Measurements from ENCODE around the gene BLOC1S4.

BLOC1S4 gene

DNA sequence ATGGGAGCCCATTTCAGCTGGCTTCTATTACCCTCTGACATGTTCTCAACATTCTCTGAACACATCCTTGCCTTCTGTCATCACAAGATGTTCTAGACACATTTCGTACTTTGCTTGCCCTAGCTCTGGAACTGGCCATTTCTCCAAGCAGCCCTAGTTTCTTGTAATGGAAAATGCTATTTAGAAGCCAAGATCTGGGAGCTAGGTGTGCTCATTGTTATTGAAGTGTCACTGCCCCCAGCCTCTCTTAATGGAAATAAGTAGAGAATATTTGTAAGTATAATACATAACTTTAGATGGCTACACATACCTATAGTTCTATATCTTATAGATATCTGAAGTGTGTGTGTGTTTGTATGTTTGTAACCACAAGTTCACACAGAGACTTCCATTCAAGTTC is 13.2 kb upstream of the BLOC1S4 start:
- Histone ChIP-seq H3K27me3 (ENCODE audit: control insufficient read depth, insufficient read depth, low read length, poor library complexity, severe bottlenecking) (no peaks in the 10 kb centered on the region), H3K27ac (ENCODE audit: insufficient read depth, low read depth, low read length, poor library complexity, severe bottlenecking) (no peak overlapping the region), H3K4me1 (ENCODE audit: control insufficient read depth, insufficient read depth, low read length) (peaks cover 3% of the 10 kb centered on the region), H3K4me3 (ENCODE audit: insufficient read depth, low read depth, low read length) (no peak overlapping the region), H3K36me3 (ENCODE audit: control insufficient read depth, insufficient read depth, low read length) (peaks cover 13% of the 10 kb centered on the region), H3K9me3 (ENCODE audit: control insufficient read depth, low read length) (no peaks in the 10 kb centered on the region)
- 0% methylated on average over 1 of the region's 1 CpG for WGBS, 2 experiments

DNA sequence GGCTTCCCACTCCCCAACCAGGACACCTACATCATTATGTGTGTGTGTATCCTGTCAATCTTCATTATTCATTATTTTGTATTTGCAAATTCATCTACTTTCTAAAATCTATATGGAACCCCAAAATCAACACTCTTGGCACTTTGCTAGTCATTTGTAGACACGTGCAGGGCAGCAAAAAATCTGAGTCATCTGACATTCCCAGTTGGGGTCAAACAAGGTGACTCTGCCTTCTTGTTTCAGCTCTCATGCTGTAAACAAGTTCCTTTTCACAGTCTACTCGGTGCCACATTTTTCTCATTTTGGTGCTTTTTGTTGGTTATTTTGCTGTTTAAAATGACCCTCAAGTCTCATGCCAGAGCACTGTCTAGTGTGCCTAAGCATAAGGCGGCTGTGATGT is 12.2 kb upstream of the BLOC1S4 start:
- peaks cover 13% of the 10 kb centered on the region for H3K36me3 ChIP-seq (ENCODE audit: control insufficient read depth, insufficient read depth, low read length)
- peaks cover 8% of the 10 kb centered on the region for H3K4me1 ChIP-seq (ENCODE audit: control insufficient read depth, insufficient read depth, low read length)
- H3K27me3 ChIP-seq (ENCODE audit: control insufficient read depth, insufficient read depth, low read length, poor library complexity, severe bottlenecking) = no peaks in the 10 kb centered on the region
- no peak overlapping the region for H3K4me3 ChIP-seq (ENCODE audit: insufficient read depth, low read depth, low read length)
- no peaks in the 10 kb centered on the region for H3K9me3 ChIP-seq (ENCODE audit: control insufficient read depth, low read length)
- whole genome bisulfite sequencing, 2 experiments = 94 to 97% methylated on average over 3 of the region's 3 CpGs
- no peak overlapping the region for H3K27ac ChIP-seq (ENCODE audit: insufficient read depth, low read depth, low read length, poor library complexity, severe bottlenecking)

DNA sequence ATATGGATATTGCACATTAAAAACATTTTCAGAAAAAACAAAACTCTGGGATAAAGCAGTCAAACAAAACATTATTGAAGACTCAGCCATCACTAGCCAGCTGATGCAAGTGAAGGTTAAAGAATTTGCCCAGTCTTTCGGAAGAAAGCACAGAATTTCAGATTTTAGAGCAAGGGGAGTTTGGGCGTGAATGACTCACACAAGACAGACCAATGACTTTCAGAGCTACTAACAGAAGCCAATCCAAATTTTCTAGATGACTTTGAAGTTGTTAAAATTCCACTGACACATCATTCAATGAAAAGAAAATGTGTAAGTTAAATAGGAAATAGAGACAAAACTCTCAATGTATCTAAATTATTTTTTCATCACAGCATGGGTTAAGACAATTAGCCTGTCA is 10.3 kb upstream of the BLOC1S4 start:
- WGBS, 2 experiments = 92% methylated on average over 2 of the region's 2 CpGs
- Histone ChIP-seq H3K27ac (ENCODE audit: insufficient read depth, low read depth, low read length, poor library complexity, severe bottlenecking) (no peak overlapping the region), H3K36me3 (ENCODE audit: control insufficient read depth, insufficient read depth, low read length) (peaks cover 13% of the 10 kb centered on the region), H3K4me3 (ENCODE audit: insufficient read depth, low read depth, low read length) (no peak overlapping the region), H3K9me3 (ENCODE audit: control insufficient read depth, low read length) (no peaks in the 10 kb centered on the region), H3K4me1 (ENCODE audit: control insufficient read depth, insufficient read depth, low read length) (peaks cover 14% of the 10 kb centered on the region), H3K27me3 (ENCODE audit: control insufficient read depth, insufficient read depth, low read length, poor library complexity, severe bottlenecking) (peaks cover 4% of the 10 kb centered on the region)

DNA sequence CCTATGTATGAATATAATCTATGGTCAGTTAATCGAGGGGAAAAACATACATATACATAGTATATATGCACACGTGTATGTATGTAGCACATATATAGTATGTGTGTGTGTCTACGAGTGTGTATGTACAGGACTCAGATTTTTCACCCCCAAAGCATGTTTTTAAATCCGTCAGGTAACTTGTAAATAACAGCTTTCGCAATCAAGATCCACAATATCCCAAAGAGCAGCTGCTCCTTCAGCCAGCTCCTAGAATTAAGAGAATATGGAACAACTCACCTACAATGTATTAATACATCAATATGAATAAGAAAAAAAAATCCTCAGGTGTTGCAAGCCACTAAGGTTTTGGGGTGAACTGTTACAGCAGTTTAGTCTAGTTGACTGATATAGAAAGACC is 9.8 kb upstream of the BLOC1S4 start:
- H3K27ac ChIP-seq (ENCODE audit: insufficient read depth, low read depth, low read length, poor library complexity, severe bottlenecking) = no peak overlapping the region
- H3K4me3 ChIP-seq (ENCODE audit: insufficient read depth, low read depth, low read length) = no peak overlapping the region
- H3K27me3 ChIP-seq (ENCODE audit: control insufficient read depth, insufficient read depth, low read length, poor library complexity, severe bottlenecking) = peaks cover 10% of the 10 kb centered on the region
- H3K4me1 ChIP-seq (ENCODE audit: control insufficient read depth, insufficient read depth, low read length) = peaks cover 14% of the 10 kb centered on the region
- H3K36me3 ChIP-seq (ENCODE audit: control insufficient read depth, insufficient read depth, low read length) = peaks cover 13% of the 10 kb centered on the region
- no peaks in the 10 kb centered on the region for H3K9me3 ChIP-seq (ENCODE audit: control insufficient read depth, low read length)
- 96 to 100% methylated on average over 2 to 3 of the region's 5 CpGs for WGBS, 2 experiments

DNA sequence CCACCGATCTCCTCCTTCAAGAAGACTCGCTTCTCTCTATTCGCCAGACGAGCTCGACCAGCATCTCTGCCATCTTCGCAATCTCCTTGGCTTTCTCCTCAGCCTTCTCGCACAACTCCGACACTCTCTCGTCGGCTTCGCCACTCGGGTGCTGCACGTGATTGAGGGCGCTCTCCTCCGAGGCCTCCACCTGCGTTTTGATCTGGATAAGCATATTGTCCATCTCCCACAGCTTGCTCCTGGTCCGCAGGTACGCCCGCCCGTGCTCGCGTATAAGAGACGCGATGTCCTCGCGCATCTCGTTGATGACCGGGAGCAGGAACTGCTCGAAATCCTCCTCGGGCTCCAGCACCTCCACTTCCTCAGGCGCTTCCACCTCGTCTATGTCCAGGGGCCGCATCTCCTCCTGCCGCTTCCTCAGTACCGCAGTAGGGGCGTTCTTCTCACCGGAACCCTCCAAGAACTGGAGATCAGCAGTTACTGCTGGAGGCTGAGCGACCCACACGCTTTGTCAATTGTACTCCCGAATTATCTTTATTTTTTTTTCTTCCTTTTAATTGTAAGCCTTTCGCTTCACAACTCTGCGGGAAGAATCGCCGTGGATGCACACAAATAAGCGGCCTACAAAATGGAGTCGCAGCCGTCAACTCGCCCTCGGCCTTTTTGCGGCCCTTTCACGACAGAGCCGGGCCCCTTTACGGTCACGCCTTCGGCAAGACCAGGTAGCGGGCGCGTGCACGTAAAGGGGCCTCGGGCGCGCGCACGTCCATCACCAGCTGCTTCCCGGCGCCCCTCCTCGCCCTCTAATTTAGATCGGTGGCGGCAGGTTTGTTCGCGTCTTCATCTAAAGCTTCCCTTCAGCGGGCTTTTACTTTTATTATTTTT is 6.5 kb upstream of the BLOC1S4 start, which contains the start of gene MRFAP1L1:
TSS of gene MRFAP1L1 (minus strand) at position 636 of the 885 bp plus-strand sequence. CDS start at position 400, 236 bp downstream.
- WGBS, 2 experiments = 0% methylated on average over 71 to 72 of the region's 72 CpGs
- H3K27me3 ChIP-seq (ENCODE audit: control insufficient read depth, insufficient read depth, low read length, poor library complexity, severe bottlenecking) = peaks cover 37% of the 10 kb centered on the region

DNA sequence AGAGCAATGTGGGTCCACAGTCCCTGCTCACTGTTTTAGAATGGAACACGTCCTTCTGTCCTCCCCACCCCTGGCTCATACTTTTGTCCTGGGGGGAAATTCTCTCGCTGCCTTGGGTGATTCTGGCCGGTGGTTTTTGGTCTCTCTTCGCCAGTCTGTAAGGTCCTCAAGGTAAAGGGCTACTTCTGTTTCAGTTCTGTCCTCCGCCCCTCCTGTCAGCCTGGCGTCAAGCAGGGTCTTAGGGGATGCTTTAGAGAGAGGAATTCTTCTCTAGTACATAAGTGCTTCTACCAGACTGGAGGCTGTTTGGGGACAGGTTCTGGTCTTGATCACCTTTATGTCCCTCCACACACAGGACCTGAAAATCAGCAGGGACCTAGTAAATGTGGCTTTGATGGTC is 5.7 kb upstream of the BLOC1S4 start:
- Histone ChIP-seq H3K27me3 (ENCODE audit: control insufficient read depth, insufficient read depth, low read length, poor library complexity, severe bottlenecking) (peaks cover 43% of the 10 kb centered on the region), H3K4me3 (ENCODE audit: insufficient read depth, low read depth, low read length) (peak overlapping the region; percentile 67), H3K9me3 (ENCODE audit: control insufficient read depth, low read length) (no peaks in the 10 kb centered on the region), H3K36me3 (ENCODE audit: control insufficient read depth, insufficient read depth, low read length) (peaks cover 2% of the 10 kb centered on the region), H3K27ac (ENCODE audit: insufficient read depth, low read depth, low read length, poor library complexity, severe bottlenecking) (no peak overlapping the region), H3K4me1 (ENCODE audit: control insufficient read depth, insufficient read depth, low read length) (peaks cover 14% of the 10 kb centered on the region)
- 16 to 21% methylated on average over 6 of the region's 6 CpGs for WGBS, 2 experiments

More for the DNA sequence above, 6.5 kb upstream of the BLOC1S4 start, which contains the start of gene MRFAP1L1:
- Histone ChIP-seq H3K27ac (ENCODE audit: insufficient read depth, low read depth, low read length, poor library complexity, severe bottlenecking) (peak within 1 kb of the TSS; percentile 17), H3K4me3 (ENCODE audit: insufficient read depth, low read depth, low read length) (peak within 1 kb of the TSS; percentile 67), H3K9me3 (ENCODE audit: control insufficient read depth, low read length) (no peaks in the 10 kb centered on the region), H3K36me3 (ENCODE audit: control insufficient read depth, insufficient read depth, low read length) (peaks cover 2% of the 10 kb centered on the region), H3K4me1 (ENCODE audit: control insufficient read depth, insufficient read depth, low read length) (peaks cover 14% of the 10 kb centered on the region)

DNA sequence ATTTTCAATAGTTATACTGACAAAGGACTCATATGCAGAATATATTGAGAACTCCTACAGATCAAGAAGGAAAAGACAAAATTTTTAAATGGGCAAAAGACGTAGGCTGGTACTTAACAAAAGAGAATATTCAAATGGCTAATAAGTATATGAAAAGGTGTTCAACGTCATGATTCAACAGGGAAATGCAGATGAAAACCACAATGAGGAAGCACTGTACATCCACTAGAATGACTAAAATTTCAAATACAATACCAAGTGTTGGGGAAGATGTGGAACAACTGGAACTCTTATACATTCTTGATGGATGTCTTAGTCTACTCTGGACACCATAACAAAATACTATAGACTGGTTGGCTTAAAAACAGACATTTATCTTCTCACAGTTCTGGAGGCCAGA is 5.0 kb upstream of the BLOC1S4 start:
- H3K27me3 ChIP-seq (ENCODE audit: control insufficient read depth, insufficient read depth, low read length, poor library complexity, severe bottlenecking) = peaks cover 43% of the 10 kb centered on the region
- H3K27ac ChIP-seq (ENCODE audit: insufficient read depth, low read depth, low read length, poor library complexity, severe bottlenecking) = no peak overlapping the region
- H3K4me1 ChIP-seq (ENCODE audit: control insufficient read depth, insufficient read depth, low read length) = peaks cover 14% of the 10 kb centered on the region
- 83 to 90% methylated on average over 2 of the region's 2 CpGs for WGBS, 2 experiments
- peaks cover 1% of the 10 kb centered on the region for H3K36me3 ChIP-seq (ENCODE audit: control insufficient read depth, insufficient read depth, low read length)
- no peak overlapping the region for H3K4me3 ChIP-seq (ENCODE audit: insufficient read depth, low read depth, low read length)
- H3K9me3 ChIP-seq (ENCODE audit: control insufficient read depth, low read length) = no peaks in the 10 kb centered on the region

DNA sequence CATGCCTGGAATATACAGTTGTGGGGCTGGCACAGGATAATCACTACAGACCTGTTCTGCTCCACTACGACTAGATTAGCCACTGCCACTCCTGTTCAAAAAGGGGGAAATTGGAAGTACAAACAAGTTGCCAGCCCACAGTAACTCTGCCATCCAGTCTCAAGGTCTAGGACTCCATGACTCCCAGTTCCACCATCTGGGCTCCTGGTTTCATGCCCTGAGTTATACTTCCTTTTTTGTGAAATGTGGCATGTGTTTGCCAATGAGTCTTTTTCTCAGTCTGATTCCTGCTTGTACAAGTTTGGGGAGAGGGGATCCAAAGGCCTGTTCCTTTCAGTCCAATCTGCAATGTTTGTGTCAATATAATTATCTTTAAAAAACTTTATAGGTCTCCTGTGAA is 1.0 kb upstream of the BLOC1S4 start:
- Histone ChIP-seq H3K36me3 (ENCODE audit: control insufficient read depth, insufficient read depth, low read length) (no peaks in the 10 kb centered on the region), H3K27me3 (ENCODE audit: control insufficient read depth, insufficient read depth, low read length, poor library complexity, severe bottlenecking) (peaks cover 43% of the 10 kb centered on the region), H3K27ac (ENCODE audit: insufficient read depth, low read depth, low read length, poor library complexity, severe bottlenecking) (no peak overlapping the region), H3K4me3 (ENCODE audit: insufficient read depth, low read depth, low read length) (no peak overlapping the region), H3K4me1 (ENCODE audit: control insufficient read depth, insufficient read depth, low read length) (peaks cover 6% of the 10 kb centered on the region), H3K9me3 (ENCODE audit: control insufficient read depth, low read length) (no peaks in the 10 kb centered on the region)
- WGBS, 2 experiments = 77 to 87% methylated on average over 1 of the region's 1 CpG

DNA sequence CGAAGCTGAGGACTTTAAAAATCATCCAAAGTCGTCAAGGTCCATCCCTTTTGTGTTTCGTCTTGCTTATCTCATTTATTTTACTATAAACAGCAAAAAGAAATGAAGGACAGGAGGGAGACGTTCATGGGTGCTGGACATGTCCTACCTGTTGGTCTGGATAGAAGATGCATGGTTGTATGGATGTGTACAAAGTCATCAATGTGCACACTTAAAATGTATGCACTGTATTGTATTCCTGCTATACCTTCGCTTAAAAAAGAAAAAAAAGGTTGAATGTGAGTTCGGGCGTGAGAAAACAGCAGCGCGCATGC is 313 bp upstream of the BLOC1S4 start:
- peak overlapping the region; percentile 84 for H3K4me3 ChIP-seq (ENCODE audit: insufficient read depth, low read depth, low read length)

DNA sequence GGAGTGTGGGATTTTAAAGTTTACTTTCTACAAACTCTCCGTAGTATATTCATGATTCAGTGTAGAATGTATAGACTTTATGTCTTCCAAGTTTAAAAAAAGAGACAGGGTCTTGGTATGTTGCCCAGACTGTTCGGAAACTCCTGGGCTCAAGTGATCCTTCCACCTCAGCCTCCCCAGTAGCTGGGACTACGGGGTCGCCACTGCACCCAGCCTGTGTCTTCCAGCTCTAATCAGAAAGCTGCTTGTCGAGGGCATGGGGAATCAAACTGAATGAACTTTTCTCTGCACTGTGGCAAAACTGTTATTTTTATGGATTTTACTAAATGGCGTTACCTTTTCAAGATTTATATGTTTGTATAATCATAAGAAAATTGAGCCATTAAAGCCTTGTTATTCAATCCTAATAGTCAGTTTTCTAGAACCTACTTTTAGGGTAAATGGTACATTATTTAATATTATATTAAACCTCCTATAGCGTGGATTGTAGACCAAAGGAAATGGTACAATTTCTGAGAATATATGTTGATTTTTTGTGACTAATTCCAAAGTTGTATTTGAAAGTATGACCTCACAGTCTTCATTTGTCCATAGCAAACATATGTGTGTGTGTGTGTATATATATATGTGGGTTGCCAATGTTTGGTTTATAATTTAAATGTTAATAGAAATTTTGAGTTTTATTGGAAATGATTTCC is 1.1 kb downstream of the BLOC1S4 start:
- H3K4me3 ChIP-seq (ENCODE audit: insufficient read depth, low read depth, low read length) = peak overlapping the region; percentile 84
- peak overlapping the region; percentile 47 for H3K27ac ChIP-seq (ENCODE audit: insufficient read depth, low read depth, low read length, poor library complexity, severe bottlenecking)
- H3K27me3 ChIP-seq (ENCODE audit: control insufficient read depth, insufficient read depth, low read length, poor library complexity, severe bottlenecking) = peaks cover 24% of the 10 kb centered on the region
- no peaks in the 10 kb centered on the region for H3K9me3 ChIP-seq (ENCODE audit: control insufficient read depth, low read length)
- WGBS, 2 experiments = 26 to 46% methylated on average over 5 to 7 of the region's 7 CpGs
- H3K4me1 ChIP-seq (ENCODE audit: control insufficient read depth, insufficient read depth, low read length) = no peaks in the 10 kb centered on the region
- H3K36me3 ChIP-seq (ENCODE audit: control insufficient read depth, insufficient read depth, low read length) = no peaks in the 10 kb centered on the region

More for the DNA sequence above, 313 bp upstream of the BLOC1S4 start:
- Histone ChIP-seq H3K27me3 (ENCODE audit: control insufficient read depth, insufficient read depth, low read length, poor library complexity, severe bottlenecking) (peaks cover 39% of the 10 kb centered on the region), H3K27ac (ENCODE audit: insufficient read depth, low read depth, low read length, poor library complexity, severe bottlenecking) (no peak overlapping the region), H3K36me3 (ENCODE audit: control insufficient read depth, insufficient read depth, low read length) (no peaks in the 10 kb centered on the region), H3K9me3 (ENCODE audit: control insufficient read depth, low read length) (no peaks in the 10 kb centered on the region), H3K4me1 (ENCODE audit: control insufficient read depth, insufficient read depth, low read length) (no peaks in the 10 kb centered on the region)
- WGBS, 2 experiments = 19 to 26% methylated on average over 9 of the region's 9 CpGs

Measured in ectodermal cell (in vitro differentiated cells).